Activated CD8-positive, alpha-beta memory T cell treated with anti-CD3 and anti-CD28 coated beads, Interleukin-2, amount 50 U/mL, for 24 hours (primary cell): ENCODE measurements around the gene CIAO3.

Experiments used
- DNase-seq: peaks from one replicate; pipeline ENCODE4 v3.0.0-alpha.2; 2020; ENCODE audit errors: extremely low read depth

The CIAO3 gene

DNA sequence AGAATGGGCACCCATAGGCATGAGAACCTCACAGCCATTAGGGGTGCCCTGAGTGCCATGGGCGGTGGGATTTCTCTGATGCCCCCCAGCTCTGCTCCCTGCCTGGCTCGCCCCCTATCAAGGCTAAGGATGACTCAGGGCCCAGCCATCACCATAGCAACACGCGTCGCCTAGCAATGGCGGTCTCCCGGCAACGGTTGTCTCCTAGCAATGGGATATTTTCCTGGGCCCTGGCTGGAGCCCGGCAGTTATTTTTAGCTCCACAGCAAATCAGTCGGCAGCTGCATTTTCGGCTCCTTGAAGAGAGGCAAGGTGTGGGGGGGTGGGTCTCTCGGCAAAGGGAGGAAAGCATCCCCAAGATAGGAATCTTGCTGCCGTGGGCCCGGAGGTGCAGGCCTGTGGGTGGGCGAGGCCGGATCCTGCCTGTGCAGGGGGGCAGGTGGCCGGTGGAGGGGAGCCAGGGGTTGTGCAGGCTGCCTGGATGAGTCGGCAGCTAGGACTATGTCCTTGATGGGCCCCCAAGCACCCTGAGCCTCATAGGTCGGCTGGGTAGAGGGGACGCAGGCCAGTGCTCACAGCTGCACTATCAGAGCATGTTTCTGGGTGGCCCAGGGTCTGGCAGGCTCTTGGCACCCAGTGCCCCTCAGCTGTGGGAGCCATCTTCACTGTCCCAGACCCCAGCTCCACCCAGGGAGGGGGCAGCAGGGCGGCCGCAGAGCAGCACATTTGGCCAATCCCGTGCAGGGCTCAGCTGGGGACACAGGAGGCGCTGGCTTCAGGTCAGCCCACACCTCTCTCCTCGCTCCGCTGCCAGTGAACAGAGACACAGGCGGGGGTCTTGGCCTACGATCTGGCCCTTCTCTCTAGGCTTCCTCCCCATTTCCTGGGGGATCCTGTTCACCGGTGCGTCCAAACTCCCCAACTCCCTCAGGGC lies 31.0 kb downstream of the CIAO3 start:
- DNase-seq: no peak

DNA sequence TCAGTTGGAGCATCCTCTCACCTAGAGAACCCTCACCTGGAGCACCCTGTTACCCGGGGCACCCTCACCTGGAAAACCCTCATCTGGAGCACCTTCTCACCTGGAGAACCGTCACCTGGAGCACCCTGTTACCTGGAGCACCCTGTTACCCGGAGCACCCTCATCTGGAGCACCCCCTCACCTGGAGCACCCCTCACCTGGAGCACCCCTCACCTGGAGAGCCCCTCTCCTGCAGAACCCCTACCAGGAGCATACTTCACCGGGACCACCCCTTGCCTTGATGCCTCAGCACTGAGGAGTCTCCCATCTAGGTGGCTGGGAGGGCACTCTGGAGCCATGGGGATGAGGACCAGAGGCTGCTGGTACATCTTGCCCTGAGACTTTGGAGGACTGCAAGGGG lies 31.8 kb downstream of the CIAO3 start:
- no peak for DNase-seq

DNA sequence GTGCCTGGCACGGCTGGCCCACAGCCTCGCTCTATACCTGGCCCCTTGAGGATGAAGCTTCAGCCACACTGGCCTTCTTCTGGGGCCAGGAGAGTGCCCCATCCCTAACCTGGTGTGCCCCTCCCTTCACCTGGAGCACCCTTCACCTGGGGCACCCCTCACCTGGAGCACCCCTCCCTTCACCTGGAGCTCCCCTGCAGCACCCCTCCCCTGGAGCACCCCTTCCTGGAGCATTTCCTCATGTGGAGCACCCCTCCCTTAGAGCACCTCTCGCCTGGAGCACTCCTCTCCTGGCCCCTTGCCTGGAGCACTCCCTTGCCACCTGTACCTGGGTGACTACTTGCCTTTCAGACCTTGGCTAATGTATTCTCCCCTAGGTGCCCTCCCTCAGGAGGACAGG lies 32.8 kb downstream of the CIAO3 start:
- no peak for DNase-seq

DNA sequence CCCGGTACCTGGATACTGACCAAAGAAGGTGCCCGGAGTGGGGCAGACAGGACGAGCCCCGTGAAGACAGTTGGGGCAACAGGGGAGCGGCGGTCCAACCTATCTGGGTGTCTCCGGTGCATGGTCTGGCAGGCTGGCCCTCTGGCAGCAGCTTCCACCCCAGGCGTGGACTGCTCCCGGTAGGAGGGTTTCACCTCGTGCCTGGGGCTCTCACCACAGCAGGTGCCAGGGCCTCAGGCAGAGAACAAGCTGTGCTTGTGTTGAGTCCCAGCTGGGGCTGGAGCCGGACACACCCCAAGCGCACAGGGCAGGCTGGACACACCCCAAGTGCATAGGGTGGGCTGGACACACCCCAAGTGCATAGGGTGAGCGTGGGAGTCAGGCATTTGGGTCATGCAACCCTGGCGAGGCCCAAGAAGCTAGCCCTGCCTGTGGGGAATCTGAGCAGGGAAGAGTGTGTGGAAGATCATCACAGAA lies 33.7 kb downstream of the CIAO3 start:
- no peak for DNase-seq

DNA sequence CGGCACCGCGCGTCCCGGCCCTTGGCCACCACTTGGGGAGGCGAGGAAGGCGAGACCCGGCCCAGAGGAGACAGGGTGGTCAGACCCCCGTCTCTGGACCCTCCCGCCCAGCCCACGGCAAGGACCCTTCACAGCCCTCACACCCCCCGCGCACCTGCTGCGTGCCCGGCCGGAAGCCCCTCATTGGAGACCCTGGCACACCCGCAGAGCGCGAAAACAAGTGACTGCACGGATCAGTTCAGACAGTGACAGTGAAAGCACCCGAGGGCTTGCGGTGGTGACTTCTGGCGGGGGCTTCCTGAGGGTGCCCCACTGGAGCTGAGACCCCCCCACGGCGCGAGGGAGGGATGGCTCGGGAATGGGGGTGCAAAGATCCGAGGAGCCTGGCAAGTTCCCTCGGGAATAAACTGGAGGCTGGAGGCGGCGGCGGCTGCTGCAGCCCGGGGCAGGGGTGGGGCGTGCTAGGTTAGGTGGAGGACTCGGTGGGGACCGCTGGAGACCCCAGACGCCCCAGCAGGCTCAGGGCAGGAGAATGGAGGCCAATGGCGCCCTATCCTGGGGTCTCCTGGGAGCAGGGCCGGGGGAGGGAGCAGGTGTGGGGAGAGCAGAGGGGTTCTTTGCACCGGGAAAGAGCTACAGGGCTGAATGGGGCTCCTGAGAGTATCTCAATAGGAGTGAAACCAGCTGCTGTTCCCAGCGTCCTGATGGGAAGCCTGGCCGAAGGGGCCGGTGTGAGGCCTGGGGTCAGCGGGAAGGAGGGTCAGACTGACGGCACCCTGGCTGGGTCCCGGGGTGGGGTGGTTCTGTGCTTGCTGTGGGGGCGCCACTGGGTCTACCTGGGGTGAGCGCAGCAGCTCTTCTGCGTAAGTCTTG lies 34.4 kb downstream of the CIAO3 start:
- DNase-seq: no peak

DNA sequence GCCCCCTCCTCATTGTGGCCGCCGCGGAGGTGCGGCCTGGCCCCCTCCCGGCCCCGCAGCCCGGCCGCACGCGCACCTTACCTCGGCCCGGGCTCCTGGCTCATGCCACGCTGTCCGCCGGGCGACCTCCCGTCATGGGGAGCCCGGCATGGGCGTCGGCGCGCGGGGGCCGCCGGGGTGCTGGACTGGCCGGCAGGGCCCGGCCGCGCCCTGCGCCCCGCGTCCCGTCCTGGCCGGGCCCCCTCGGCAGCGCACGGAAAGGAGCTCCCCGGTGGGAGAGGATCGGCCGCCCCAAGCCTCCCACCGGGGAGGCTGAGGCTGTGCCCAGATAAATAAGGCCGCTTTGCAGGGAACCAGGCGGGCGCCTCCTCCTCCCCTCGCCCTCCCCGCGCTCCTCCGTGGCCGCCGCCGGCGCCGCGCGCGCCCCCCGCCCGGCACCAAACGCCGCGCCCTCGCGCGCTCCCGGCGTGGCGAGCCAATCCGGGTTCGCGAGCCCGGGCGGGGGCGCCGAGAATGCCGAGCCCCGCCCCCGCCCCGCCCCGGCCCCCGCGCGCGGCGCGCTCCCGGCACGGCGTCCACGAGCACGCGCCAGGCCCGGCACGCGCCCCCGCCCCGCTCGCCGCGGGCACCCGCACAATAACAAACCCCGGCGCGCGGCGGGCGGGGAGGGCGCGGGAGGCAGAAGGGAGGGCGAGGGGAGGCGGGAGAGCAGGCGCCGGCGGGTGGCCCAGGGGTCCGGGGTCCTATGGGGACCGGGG lies 35.2 kb downstream of the CIAO3 start, which contains the start of gene FBXL16:
Gene FBXL16 (minus strand): TSS at position 371 of the 758 bp plus-strand sequence. CDS start 8,396 bp downstream, outside the sequence.
- no peak for DNase-seq

DNA sequence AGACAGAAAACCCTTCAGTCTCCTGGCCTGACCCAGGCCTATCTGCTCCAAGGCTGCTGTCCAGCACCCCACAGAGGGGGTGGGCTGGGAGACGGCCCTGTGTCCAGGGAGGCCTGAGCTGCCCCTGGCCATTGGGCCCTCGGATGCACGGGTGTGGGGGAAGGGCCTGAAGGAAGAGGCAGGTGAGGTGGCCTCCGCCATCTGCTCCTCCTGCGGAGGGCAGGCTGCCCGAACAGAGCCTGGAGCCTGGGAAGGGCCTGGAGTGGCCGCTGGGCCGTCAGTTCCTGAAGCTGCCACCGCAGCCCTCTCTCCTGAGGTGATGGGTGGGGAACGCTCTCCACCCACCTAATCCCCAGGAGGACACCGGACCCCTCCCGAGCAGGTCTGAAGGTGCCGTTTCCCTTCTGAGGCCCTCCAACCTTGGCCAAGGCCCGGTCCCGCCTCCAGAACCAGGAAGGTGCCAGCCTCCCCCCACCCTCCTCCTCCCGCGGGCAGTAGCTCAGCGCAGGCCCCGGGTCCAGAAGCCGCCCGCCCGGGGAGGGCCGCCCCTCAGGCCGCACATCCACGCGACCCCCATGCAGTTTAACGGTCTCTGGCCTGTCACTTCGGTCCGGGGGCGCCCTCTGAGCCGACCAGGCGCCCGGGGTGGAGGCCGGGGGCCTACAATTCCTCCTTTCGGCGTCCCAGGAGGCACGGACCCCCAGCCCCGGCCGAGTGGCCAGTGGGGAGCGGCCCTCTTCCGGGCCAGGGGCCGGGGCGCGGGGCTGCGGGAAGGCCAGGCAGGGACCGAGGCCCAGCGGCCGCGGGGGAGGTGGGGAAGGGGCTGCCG lies 36.0 kb downstream of the CIAO3 start:
- no peak for DNase-seq

DNA sequence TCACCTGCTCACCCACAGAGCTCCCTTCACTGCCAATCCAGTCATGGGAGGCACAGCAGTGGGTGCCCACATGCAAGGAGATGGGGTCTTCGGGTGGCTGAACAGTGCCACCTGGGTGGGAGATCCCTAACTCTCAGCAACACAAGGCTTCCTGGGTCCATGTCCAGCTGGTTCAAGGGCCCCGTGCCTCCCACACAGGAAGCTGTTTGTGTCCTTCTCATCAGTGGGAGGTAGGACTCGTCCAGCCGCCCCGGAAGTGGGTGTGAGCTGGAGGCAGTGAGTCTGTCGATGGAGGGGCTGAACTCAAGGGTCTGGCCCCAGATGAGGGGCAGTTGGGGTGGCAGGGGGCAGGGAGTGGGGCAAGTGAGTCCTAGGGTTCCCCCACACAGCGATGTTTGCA lies 36.8 kb downstream of the CIAO3 start:
- DNase-seq: no peak

DNA sequence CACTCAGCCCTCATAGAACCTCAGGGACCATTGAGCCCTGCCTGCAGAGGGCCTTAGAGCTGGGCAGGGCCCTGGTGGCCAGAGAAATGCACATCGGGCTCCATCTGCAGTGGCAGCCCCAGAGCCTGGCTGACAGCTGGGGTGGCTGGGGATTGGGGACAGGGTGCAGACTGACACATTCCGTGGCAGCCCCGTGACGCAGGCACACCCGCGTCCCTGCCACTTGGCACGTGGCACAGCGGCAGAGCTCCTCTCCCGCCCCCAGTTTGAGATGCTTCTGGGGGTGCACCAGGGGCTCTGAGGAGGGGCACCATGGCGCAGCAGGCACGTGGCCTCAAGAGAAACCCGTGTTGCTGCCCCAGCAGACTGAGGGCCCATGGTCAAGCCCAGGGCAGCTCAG lies 37.4 kb downstream of the CIAO3 start:
- no peak for DNase-seq

DNA sequence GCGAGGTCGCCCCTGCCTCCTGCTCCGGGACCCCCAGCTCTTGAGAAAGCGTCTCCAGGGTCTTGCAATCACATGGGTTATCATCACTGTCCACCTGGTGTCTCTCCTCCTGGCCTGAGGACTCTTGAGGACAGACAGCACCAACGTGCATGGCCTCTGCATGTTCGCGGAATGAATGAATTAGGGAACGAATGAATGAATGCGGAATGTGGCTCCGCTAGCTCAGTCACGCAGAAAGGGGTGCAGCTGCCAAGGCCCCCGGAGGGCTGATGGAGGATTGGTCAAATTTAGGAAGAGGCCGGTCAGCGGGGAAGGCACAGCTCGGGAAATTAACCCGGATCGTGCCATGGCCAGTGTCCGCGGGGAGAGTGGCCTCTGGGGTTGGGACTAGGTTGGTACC lies 38.5 kb downstream of the CIAO3 start:
- no peak for DNase-seq

DNA sequence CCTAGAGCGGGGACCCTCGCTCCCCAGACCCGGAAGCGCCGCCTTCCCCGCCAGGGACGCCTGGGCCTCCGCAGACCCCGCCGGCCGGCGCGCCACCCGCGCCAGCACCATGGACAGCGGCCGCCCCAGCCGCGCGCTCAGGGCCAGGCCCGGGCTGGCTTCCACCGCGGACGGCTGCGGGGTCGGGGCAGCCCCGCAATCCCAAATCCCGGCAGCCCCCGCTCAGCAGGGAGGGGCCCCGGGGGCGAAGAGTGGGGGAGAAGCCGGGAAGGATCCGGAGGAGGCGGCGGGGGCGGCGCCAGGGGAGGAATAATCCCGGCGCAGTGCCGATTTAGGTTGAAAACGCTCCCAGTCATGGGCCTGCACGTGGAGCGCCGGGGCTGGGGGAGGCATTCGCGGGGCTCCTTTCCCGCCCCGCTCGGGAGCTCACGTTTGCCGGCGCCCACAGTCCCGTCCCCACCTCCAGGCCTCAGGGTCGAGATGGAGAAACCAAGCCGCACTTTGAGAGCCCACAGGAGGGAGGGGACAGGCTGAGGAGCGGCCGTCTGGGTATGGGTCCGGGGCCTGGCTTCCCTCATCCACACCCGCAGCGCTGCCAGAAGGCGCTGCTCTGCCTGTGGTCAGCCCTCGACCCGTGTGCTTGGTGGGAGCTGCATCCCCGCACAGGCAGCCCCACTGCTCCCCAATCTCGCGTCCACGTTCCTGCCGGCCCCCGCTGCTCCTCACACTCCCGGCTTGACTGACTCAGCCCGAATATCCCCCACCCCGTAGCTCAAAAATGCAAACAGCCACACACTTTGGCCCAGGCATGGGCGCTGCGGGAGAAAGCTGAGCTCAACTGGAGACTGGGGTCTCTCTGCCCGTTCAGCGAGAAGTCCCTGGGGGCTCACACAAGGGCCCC lies 39.9 kb downstream of the CIAO3 start:
- DNase-seq: no peak

DNA sequence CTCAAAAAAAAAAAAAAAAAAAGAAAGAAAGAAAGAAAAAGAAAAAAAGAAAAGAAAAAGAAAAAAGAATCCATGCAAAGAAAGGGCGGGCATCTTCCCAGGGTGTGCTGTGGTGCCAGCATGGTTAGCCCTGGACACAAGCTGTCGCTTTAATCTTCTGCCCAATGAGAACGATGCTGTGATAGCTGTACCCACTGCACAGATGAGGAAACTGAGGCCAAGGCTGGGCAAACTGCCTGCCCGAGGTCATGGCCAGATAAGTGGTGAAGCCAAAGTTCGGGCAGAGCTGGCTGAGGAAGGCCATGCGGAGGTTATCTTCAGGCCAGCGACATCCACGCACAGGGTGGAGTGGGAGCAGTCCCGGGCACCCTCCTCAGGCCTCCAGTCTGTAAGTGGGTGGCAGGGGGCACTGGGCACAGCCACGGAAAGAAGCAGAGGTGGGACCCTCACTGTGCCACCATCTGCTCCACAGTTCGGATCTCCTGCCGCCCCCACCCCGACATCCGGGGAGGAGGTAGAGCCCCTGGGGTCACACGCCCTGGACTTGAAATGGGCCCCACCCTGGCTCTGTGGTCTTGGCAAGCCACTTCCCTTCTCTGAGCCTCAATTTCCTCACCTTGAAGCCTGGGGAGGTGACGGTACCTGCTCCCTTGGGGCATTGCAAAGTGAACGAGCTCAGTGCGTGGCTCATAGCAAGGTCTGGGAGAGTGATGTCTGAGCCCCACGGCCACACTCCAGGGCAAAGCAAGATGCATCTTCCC lies 41.7 kb downstream of the CIAO3 start:
- DNase-seq: no peak

DNA sequence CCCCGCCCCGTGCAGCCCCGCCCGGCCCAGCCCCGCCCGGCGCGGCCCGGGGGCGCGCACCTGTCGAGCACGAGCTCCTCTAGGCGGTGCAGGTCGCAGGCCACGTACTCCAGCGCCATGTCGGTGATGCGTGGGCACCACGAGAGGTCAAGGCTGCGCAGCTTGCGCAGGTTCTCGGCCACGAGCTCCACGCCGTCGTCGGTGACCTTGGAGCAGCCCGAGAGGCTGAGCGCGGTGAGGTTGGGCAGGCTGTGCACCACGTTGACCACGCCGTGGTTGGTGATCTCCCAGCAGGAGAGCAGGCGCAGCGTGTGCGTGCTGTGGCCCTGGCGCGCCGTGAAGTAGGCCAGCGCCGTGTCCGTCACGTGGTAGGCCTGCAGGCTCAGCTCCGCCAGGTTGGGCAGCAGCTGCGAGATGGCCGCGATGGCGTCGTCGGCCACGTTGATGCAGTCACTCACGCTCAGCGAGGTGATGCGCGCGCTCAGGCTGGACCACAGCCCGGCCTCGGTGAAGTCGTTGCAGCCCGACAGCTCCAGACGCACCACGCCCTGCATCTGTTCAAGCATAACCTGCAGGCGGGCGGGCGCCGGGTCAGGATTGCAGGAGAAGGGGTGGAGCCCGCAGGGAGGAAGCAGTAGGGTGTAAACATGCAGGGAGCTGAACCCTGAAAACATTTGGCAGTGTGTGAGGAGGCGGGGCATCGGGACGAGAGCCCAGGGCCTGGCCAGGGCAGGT lies 45.3 kb downstream of the CIAO3 start:
- no peak for DNase-seq

DNA sequence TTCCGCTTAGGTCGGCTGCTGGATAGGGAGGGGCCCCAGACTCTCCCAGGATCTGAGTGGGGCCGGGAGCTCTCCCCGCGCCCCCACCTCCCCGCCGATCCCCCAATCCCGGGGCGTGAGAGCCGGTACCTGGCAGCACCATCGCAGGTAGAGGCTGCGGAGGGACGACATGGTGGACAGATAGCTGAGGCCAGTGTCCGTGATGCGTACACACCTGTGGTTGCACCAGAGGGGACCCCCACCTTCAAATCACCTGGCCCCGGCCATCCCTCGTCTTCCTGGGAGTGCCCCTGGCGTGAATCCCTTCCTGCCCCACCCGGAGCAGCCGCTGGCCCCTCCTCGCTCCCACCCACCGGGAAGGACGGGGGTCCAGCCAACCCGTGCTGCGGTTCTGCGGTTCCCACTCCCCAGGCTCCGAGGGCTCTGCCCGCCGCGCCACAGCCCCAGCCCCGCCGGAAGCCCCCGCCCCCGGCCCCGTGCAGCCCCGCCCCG lies 45.9 kb downstream of the CIAO3 start:
- DNase-seq: no peak

DNA sequence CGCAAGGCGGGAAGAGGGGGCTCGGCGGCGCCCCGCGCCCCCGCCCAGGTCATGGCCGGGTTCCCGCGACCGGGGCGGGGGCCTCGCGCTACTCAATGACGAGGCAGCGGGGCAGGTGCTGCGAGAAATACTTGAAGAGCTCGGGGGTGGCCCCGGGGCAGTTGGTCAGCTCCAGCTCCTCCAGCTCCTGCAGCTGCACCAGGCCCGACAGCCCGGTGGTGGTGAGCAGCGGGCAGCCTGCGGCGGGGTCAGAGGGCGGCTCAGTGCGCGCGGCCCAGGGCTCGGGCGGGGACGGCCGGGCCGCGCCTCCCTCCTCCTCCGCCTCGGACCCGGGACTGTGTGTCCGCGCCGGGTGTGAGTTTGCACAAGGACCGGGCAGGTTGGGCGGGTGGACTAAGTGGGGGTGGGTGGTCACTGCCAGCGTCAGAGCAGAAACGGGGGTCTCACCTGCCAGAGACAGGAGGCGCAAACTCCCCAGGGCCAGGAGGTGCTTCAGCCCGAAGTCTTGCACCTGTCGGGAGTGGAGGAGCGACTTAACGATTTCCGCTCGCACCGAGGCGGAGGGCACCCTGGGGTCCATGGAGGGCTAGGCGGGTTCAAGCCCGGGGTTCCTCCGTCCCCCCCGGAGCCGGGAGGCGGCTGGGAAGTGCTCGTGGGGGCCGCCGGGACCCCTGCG lies 46.5 kb downstream of the CIAO3 start:
- DNase-seq: no peak

DNA sequence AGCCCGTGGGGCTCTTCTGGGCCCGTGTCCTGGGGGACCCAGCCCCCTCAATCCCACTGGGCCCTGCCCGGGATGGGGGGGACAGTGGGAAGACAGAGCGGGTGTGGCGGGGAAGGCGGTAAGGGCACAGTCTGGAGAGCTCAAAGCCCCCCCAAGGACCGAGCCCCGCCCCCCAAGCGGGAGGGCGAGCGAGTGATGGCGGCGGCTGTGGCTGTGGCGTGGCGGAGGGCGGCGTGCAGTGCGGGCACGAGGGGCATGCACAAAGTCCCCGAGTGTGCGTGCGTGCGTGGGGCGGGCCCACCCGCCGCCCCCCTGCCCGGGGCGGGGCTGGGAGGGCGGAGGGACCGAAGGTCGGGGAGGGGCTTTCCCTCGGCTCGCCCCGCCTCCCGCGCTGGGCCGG lies 47.0 kb downstream of the CIAO3 start:
- DNase-seq: no peak

DNA sequence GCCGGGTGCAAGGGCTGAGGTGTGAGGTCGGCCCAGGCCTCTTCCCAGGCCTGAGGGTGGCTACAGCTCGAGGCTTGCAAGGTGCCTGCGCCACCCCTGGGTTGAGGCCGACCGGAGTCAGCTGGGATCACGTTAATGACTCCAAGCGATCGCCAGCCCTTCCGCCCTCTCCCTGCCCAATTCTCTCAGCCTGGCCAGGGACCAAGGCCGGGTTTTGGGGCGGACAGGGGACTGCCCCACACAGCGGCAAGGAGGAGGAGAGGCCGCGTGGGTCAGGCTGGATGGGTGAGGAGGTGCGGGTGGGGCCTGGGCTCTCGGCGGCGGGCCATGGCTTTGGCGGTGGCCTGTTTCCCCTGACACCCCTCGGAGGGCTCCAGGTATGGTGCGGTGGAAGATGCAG lies 47.4 kb downstream of the CIAO3 start:
- DNase-seq: no peak
